ENCODE data around the gene B3GAT1. TPM values are rescaled to one million over a fixed set of nuclear protein-coding genes. Genes with fewer than 3 reads are reported as not detected.

Gene B3GAT1, protein sequence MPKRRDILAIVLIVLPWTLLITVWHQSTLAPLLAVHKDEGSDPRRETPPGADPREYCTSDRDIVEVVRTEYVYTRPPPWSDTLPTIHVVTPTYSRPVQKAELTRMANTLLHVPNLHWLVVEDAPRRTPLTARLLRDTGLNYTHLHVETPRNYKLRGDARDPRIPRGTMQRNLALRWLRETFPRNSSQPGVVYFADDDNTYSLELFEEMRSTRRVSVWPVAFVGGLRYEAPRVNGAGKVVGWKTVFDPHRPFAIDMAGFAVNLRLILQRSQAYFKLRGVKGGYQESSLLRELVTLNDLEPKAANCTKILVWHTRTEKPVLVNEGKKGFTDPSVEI
- 0.09 TPM in 1 of 2 replicates, not detected in the other for total RNA-seq

DNA sequence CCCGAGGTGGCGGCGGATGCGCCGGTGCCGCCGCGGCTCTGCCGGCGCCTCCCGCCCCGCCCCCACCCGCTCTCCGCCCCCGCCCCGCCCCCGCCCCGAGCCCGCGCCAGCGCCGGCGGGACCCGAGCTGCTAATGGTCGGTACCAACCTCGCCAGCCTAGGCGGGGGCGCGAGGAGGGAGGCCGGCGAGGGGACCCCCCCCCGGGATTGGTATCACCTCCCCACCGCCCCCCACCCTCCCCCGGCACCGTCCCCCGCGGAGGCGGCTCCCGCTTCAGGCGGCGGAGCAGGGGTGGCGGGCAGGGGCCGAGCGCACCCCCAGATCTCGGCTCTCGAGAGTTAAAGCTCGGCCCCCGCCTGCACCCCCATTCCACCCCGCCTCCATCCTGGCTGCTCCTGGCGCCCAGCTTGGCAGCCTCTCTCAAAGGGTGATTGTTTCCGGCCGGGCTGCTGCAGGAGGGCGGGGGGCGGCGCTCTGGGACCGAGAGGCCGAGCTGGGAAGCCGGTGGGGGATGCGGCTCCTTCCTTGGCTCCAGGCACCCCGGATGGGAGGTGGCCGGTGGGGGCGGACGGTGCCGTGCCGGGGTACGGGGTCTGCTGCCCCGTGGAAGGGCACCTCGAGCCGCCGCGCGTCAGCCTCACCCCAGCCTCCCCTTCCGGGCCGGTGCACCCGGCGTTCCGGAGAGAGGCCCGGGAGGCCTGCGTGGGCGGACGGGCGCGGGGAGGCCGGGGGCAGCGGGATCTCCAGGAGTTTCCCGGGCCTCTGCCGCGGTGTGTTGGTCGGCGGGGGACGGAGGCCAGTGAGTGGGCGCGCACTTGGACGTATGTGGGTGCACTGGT is at the start of gene B3GAT1:
Gene B3GAT1, minus strand, starts transcription at position 40 of the 840 bp plus-strand sequence. CDS start 24,583 bp downstream, outside the sequence.

DNA sequence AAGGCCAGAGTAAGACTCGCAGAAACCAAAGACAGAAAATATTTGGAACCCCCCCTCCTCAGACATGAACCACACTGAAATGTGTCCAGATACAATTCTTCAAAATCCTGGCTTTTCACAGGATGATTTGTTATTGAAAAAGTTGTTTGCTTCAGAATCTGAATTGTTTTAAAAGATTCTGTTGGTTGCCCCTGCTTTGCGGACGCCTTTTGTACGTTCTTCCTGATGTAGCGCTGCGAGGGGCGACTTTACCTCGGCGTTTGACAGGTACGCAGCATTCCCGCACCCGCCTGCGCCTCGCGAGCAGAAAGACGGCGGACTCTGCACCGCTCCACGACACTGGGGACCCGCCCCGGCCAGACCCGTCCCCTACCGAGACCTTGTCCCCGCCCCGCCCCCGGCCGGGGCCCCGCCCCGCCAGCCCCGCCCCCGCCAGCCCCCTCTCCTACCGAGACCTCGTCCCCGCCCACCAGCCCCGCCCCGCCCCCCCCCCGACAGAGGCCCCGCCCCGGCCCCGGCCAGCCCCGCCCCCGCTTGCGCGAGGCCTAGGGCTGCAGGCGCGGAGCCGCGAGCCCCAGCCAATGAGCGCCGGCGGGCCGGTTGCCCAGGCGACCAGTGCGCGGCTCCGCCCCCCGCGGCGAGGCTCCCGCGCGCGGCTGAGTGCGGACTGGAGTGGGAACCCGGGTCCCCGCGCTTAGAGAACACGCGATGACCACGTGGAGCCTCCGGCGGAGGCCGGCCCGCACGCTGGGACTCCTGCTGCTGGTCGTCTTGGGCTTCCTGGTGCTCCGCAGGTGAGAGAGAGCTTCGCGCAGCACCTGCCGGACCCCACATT is 80.5 kb downstream of the B3GAT1 start, which contains the start of gene GLB1L2:
Gene GLB1L2, plus strand, starts transcription at position 635 of the 835 bp plus-strand sequence. Its CDS starts 74 bp downstream, at position 709.

Other genes starting within 250 kb of the B3GAT1 start
- gene NCAPD3, start 188.3 kb downstream of the B3GAT1 start, total RNA-seq: 6.1 and 6.5 TPM in 2 replicates
- 32.4 and 42.0 TPM in 2 replicates for gene VPS26B, start 187.6 kb downstream of the B3GAT1 start, total RNA-seq
- gene THYN1, start 158.9 kb downstream of the B3GAT1 start, total RNA-seq: 75.3 and 79.9 TPM in 2 replicates
- gene ACAD8, start 158.7 kb downstream of the B3GAT1 start, total RNA-seq: 16.9 TPM in 2 replicates
- not detected in 2 replicates for gene GLB1L3, start 135.9 kb downstream of the B3GAT1 start, total RNA-seq
- 0.18 and 0.43 TPM in 2 replicates for gene GLB1L2, start 80.3 kb downstream of the B3GAT1 start, total RNA-seq